Measurements from ENCODE around the gene S100A7A.
"Not testable (repeated sequence)": the region's sequence is repeated elsewhere in the genome, so short reads cannot be mapped to it uniquely, and the experiment has no call there.

S100A7A gene

DNA sequence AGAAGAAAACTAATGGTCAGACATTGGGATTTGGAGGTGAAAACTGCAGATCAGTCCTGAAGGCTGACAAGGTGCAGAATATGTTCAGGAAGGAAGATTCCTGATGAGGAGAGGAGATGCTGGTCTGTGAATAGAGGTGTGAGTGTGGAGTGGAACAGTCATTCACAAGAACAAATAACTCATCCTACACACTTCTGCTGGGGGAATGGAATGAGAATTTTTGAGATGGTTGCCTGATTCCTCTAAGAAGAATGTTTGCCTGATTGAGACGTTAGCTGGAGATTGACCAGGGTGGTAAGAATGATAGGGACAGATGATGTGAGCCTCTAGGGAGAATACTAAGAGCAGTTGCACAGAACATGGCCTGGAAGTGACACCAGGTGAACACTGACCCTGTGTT is 40.1 kb downstream of the S100A7A start:
- DNase-seq (ENCODE audit: low read depth in 2 of 2, low spot score in 1 of 2): no peak

DNA sequence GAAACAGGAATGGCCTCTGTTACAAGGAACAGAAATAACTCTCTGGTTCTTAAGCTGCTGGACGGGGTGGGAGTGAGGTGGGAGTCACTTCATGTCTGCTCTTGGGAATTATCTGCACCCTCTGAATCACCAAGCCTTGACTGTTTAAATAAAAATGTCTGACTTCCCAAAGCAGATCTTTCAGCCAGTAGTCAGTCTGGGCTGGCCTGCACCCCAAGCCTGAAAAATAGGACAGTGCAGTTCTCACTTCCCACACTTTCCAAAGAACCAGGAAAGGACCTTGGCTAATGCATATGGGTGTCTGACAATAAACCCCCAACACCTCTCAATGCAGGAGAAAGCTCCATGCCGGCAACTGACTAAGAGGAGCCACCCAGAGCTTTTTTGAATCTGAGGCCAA is 43.3 kb downstream of the S100A7A start:
- no peak for DNase-seq (ENCODE audit: low read depth in 2 of 2, low spot score in 1 of 2)

DNA sequence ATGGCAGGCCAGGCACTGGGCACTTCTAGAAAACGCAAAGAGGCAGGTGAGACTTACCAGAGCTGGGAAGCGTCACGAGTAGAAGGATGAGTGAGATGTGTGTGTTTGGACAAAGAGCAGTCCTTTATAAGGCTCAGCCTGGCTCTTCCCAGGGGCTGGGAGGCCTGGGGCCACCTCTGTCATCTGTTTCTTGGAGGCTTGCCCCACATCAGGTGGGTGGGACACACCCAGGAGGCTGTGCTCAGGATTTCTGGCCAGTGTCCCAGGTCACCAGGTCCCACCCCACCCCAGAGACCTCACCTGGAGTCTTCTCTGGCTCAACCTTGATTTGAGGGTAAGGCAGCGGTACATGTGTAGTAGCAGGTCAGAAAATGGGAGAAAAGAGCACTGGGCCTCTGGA is 44.2 kb downstream of the S100A7A start, which contains the start of gene S100A7:
Gene S100A7 (minus strand): TSS at position 101 of the 400 bp plus-strand sequence. CDS start 1,638 bp downstream, outside the sequence.
- no peak for DNase-seq (ENCODE audit: low read depth in 2 of 2, low spot score in 1 of 2)

DNA sequence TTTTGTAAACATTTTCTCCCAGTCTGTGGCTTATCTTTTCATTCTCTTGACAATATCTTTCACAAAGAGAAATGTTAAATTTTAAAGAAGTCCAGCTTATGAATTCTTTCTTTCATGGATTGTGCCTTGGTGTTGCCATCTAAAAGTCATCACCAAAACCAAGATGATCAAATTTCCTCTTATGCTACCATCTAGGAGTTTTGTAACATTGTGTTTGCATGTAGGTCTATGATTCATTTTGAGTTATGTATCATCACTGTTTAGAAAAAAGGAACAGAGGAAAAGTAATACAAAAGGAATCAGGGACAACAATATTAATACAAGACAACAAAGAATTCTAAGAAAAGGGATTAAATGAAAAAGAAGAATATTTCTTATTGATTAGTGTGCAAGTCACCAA is 46.4 kb downstream of the S100A7A start:
- not testable (repeated sequence) for DNase-seq (ENCODE audit: low read depth in 2 of 2, low spot score in 1 of 2)

DNA sequence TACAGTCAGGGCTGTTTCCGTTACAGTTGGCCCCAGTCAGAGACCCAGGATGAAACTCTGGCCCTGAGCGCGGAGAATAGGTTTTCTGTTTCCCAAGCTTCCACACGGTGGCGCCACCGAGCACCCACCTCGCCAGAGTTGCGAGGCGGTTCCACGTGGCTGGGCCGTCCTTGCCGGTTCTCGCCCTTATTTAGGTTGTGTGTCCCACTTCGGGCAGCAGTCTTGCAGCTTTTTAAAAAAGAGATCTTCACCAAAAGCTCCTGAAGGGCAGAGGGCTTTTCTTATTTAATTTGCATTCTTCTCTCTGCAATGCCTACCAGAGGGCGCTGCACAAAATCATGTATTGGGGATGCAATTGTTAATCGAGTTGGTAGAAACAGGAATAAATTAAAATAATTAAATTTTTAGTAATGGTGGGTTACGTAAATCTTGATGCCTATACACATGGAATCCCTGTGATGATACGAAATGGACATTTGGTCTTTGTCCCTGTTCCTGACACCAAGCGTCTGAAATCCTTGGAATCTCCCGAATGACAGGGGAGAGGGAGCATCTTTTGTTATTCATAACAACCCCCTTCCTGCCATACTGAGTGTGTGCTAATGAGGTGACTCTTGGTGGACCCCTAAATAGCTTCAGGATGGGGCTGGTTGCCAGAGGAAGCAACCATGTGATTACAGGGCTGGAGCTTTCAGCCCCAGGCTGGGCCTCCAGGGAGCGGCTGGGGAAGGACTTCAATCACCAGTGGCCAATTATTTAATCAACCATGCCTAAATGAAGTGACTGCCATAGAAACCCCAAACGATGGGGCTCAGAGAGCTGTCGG is 49.7 kb downstream of the S100A7A start:
- peak; percentile 1 to 34 for DNase-seq (ENCODE audit: low read depth in 2 of 2, low spot score in 1 of 2)

DNA sequence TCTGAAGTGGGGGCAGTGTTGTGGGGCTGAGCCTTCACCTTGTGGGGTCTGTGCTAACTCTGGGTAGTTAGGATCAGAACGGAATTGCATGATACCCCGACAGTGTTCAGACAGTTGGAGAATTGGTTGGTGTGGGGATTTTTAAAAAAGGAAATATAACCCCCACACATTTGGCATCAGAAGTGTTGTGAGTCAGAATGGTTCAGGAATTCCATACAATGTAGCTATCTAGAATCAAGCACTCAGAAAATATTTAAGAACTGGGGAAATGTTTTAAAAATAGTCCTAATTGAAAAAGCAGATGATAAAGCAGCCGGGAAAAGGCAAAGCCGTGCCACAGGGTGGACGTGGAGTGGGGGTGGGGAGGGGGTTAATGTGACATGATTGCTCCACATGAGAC is 50.6 kb downstream of the S100A7A start:
- no peak for DNase-seq (ENCODE audit: low read depth in 2 of 2, low spot score in 1 of 2)

DNA sequence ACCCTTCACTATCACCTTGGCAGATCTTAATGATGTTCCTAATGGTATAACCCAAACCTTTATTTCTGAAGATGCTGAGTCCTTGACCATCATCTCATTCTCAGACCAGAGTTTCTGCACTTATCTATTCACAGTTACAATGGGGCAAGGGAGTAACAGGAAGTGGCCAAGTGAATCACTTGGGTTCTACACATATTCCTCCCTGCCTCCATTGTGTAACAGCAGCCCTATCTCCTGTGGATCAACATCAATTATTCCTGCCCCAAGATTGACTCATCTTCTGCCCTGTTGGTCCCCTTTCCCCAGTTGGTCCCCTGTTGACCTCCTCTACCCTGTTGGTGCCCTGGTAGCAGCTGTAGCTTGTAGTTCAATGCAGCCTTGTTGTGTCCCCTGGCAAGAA is 54.4 kb downstream of the S100A7A start:
- no peak for DNase-seq (ENCODE audit: low read depth in 2 of 2, low spot score in 1 of 2)

All from stimulated activated CD8-positive, alpha-beta memory T cell treated with anti-CD3 and anti-CD28 coated beads, Interleukin-4, amount 100 ng/mL, for 4 hours (primary cell).